NCI-H748 treated with DMSO at 0.1 percent for 48 hours (cell line): ENCODE results near the gene C1QL4.
A peak's percentile ranks its signal among the peaks of the same experiment; 100 is the strongest.
"Not testable (repeated sequence)": the region's sequence is repeated elsewhere in the genome, so short reads cannot be mapped to it uniquely, and the experiment has no call there.

Experiments
- DNase-seq: peaks from one replicate; lab custom pipeline; 2025; lab: John Stamatoyannopoulos, UW

Gene C1QL4

GRCh38 chr12:49301760-49302159 lies 35.2 kb downstream of the C1QL4 start:
- no peak for DNase-seq

GRCh38 chr12:49298160-49298559 lies 38.8 kb downstream of the C1QL4 start:
- DNase-seq, result no peak

GRCh38 chr12:49297695-49298060 lies 39.3 kb downstream of the C1QL4 start:
- no peak for DNase-seq

GRCh38 chr12:49296836-49297694 lies 39.9 kb downstream of the C1QL4 start:
- DNase-seq, result peak; percentile 74

- peak; percentile 74 for DNase-seq
Observed at GRCh38 chr12:49296034-49296835, 40.8 kb downstream of the C1QL4 start.

GRCh38 chr12:49295082-49295936 lies 41.7 kb downstream of the C1QL4 start, which contains the start of gene PRPH:
Gene PRPH, plus strand, starts transcription at chr12:49295147. Its CDS starts 54 bp downstream, at chr12:49295201.
- no peak for DNase-seq

- DNase-seq, result no peak
Observed at GRCh38 chr12:49294804-49295081, 42.2 kb downstream of the C1QL4 start.

- DNase-seq, result no peak
Observed at GRCh38 chr12:49294086-49294803, 42.7 kb downstream of the C1QL4 start.

GRCh38 chr12:49293056-49293956 lies 43.7 kb downstream of the C1QL4 start:
- no peak for DNase-seq

GRCh38 chr12:49292729-49293055 lies 44.3 kb downstream of the C1QL4 start:
- no peak for DNase-seq

- DNase-seq, result no peak
Observed at GRCh38 chr12:49288922-49289555, 47.9 kb downstream of the C1QL4 start.

- DNase-seq, result peak; percentile 6
Observed at GRCh38 chr12:49288412-49288853, 48.6 kb downstream of the C1QL4 start.

- DNase-seq, result no peak
Observed at GRCh38 chr12:49287876-49288275, 49.1 kb downstream of the C1QL4 start.

GRCh38 chr12:49284672-49285071 lies 52.3 kb downstream of the C1QL4 start:
- DNase-seq, result no peak

GRCh38 chr12:49283541-49284429 lies 53.2 kb downstream of the C1QL4 start:
- DNase-seq, result no peak

GRCh38 chr12:49282740-49283375 lies 54.1 kb downstream of the C1QL4 start:
- not testable (repeated sequence) for DNase-seq
